GM12892 (cell line): ENCODE data around the gene TENM4.

Experiments used
- POLR2A ChIP-seq: IDR thresholded peaks from 2 replicates; pipeline ENCODE4 v1.6.1; 2011; ENCODE audit warnings: low read depth, low read length, control low read depth
- TAF1 ChIP-seq: IDR thresholded peaks from 2 replicates; pipeline ENCODE4 v1.6.1; 2011; ENCODE audit warnings: low read depth, mild to moderate bottlenecking, control low read depth, low read length, borderline replicate concordance

DNA sequence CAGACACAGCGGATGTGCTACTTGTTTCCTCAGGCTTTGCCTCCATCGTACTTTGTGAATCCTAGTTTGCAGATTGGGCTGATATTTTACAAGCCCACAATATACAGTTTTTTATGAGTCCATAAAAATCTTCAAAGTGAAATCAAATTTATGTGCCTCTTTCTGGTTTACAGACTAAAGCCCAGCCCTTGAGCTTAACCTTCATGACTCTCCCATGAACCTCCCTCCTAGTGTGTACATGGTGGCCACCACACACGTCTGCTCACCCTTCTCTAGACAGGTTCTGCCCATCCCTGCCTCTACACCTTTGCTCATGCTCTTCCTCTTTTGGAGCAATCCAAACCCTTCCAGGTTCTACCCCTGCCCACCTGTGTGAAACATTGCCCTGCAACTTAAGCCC lies 129.4 kb downstream of the TENM4 start:
- TF ChIP-seq POLR2A, result no peak
- no peak for TF ChIP-seq TAF1
